Upper lobe of right lung (tissue), 1 donor: ENCODE measurements around the gene EYS. TPM values are rescaled to one million over a fixed set of nuclear protein-coding genes. Genes with fewer than 3 reads are reported as not detected.
"Not testable (repeated sequence)": the region's sequence is repeated elsewhere in the genome, so short reads cannot be mapped to it uniquely, and the experiment has no call there.

Experiments
- ATAC-seq: fragments of 200-7000 bp; cut with Tn5 transposase; one replicate; pipeline ENCODE4 v1.9.1; 2020; ENCODE audit warnings: mild to moderate bottlenecking, moderate library complexity
- DNase-seq: peaks from one replicate; pipeline ENCODE4 v3.0.0-alpha.2; 2020
- H3K27ac ChIP-seq: fragments of 200-600 bp; one replicate; pipeline ENCODE4 v1.8.0; 2022
- H3K27me3 ChIP-seq: fragments of 200-600 bp; one replicate; pipeline ENCODE4 v1.8.0; 2022; ENCODE audit warnings: mild to moderate bottlenecking
- H3K36me3 ChIP-seq: fragments of 200-600 bp; one replicate; pipeline ENCODE4 v1.8.0; 2022
- H3K4me1 ChIP-seq: fragments of 200-600 bp; one replicate; pipeline ENCODE4 v1.8.0; 2022
- H3K4me3 ChIP-seq: fragments of 200-600 bp; one replicate; pipeline ENCODE4 v1.8.0; 2022; ENCODE audit warnings: mild to moderate bottlenecking
- H3K9me3 ChIP-seq: fragments of 200-600 bp; one replicate; pipeline ENCODE4 v1.8.0; 2022
- intact Hi-C: fragments of 100-400 bp; cut with DNase I; formaldehyde crosslinking; loops from one replicate; pipeline ENCODE4 v1.11.0; 2022
- total RNA-seq: library from RNA; stranded (reverse); fragmentation: NEBNext Ultra II Directional; extraction: Animal tissue kit (Norgen Biotek cat#: 25700); gene quantifications from one replicate; pipeline ENCODE4 v1.2.1, GENCODE V29; 2021
- TF ChIP-seq, protein P1 (sequence below): fragments of 200-600 bp; IDR thresholded peaks from one replicate; pipeline ENCODE4 v1.8.0; 2022; ENCODE audit warnings: antibody characterized with exemption
- donor health status: DM: no; HTN: yes; CAD: no; lungs with severe emphysema.

The EYS gene
- total RNA-seq, 1 donor from 2014 or later, result not detected

DNA sequence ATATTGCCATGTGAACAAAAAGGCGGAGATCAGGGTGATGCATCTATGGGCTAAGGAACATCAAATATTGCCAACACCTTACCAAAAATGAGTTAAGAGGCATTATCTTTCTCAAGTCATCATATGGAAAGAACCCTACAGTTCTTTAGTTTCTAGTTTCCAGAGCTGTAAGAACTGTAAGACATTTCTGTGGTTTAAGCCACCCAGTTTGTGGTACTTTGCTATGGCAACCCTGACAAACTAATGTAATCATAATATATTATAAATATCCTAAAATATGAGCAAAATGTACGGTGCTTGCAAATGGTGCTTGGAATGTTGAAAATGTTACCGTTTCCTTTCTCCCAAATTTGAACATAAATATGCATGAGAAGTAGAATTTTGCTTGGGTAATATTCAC lies 1721.8 kb downstream of the EYS start:
- no peaks in the 10 kb centered on the region for H3K27me3 ChIP-seq
- H3K4me3 ChIP-seq, result no peak overlapping the region
- H3K4me1 ChIP-seq, result no peaks in the 10 kb centered on the region
- no peaks in the 10 kb centered on the region for H3K9me3 ChIP-seq
- intact Hi-C loops, result no loop called here
- TF ChIP-seq, protein P1, sequence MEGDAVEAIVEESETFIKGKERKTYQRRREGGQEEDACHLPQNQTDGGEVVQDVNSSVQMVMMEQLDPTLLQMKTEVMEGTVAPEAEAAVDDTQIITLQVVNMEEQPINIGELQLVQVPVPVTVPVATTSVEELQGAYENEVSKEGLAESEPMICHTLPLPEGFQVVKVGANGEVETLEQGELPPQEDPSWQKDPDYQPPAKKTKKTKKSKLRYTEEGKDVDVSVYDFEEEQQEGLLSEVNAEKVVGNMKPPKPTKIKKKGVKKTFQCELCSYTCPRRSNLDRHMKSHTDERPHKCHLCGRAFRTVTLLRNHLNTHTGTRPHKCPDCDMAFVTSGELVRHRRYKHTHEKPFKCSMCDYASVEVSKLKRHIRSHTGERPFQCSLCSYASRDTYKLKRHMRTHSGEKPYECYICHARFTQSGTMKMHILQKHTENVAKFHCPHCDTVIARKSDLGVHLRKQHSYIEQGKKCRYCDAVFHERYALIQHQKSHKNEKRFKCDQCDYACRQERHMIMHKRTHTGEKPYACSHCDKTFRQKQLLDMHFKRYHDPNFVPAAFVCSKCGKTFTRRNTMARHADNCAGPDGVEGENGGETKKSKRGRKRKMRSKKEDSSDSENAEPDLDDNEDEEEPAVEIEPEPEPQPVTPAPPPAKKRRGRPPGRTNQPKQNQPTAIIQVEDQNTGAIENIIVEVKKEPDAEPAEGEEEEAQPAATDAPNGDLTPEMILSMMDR, result no peak
- H3K27ac ChIP-seq, result no peak overlapping the region
- DNase-seq, result no peak
- ATAC-seq, result no peak
- no peaks in the 10 kb centered on the region for H3K36me3 ChIP-seq

- H3K4me1 ChIP-seq, result no peaks in the 10 kb centered on the region
- no peaks in the 10 kb centered on the region for H3K36me3 ChIP-seq
- intact Hi-C loops, result no loop called here
- TF ChIP-seq, protein P1, result no peak
- no peaks in the 10 kb centered on the region for H3K27me3 ChIP-seq
- no peak for DNase-seq
- no peak overlapping the region for H3K4me3 ChIP-seq
- peak; percentile 61 for ATAC-seq
- H3K27ac ChIP-seq, result no peak overlapping the region
- no peaks in the 10 kb centered on the region for H3K9me3 ChIP-seq
These were observed 1731.3 kb downstream of the EYS start for GRCh38 chr6:63975699-63976098.

GRCh38 chr6:63968650-63969049 lies 1738.4 kb downstream of the EYS start:
- Histone ChIP-seq H3K27ac (no peak overlapping the region), H3K27me3 (no peaks in the 10 kb centered on the region), H3K36me3 (no peaks in the 10 kb centered on the region), H3K9me3 (no peaks in the 10 kb centered on the region), H3K4me1 (no peaks in the 10 kb centered on the region), H3K4me3 (no peak overlapping the region)
- no peak for ATAC-seq
- intact Hi-C loops, result no loop called here
- TF ChIP-seq, protein P1, result no peak
- DNase-seq, result no peak

GRCh38 chr6:63964366-63964765 lies 1742.7 kb downstream of the EYS start:
- no peaks in the 10 kb centered on the region for H3K36me3 ChIP-seq
- DNase-seq (no peak), ATAC-seq (no peak)
- H3K9me3 ChIP-seq, result no peaks in the 10 kb centered on the region
- H3K27me3 ChIP-seq, result no peaks in the 10 kb centered on the region
- H3K27ac ChIP-seq, result no peak overlapping the region
- no peaks in the 10 kb centered on the region for H3K4me1 ChIP-seq
- TF ChIP-seq, protein P1, result no peak
- intact Hi-C loops, result no loop called here
- H3K4me3 ChIP-seq, result no peak overlapping the region

DNA sequence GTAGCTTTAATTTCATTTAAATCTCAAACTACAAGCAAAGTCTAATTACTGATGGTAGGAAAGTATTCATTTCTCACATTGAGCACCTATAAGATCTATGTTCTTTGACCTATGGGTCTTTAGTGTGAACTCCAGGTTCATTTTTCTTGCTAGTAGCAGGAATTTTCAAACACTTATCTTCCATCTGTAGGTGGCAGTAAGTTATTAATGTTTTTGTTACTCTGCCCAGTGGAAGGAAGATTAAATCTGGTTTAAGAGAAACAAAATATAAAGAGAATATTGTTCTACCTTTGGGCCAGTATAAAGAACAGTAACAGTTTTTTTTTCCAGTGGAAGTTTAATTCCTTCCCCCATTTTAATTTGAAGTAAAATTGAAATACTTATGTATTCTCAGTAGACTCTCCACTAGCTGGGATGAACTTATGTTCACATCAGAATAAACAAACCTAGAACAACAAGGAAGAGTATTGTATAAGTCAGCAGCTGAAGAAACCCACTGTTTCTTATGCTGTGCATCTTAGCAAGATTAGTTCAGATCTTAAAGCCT lies 1743.2 kb downstream of the EYS start:
- Histone ChIP-seq H3K9me3 (no peaks in the 10 kb centered on the region), H3K36me3 (no peaks in the 10 kb centered on the region), H3K27me3 (no peaks in the 10 kb centered on the region), H3K4me1 (no peaks in the 10 kb centered on the region), H3K4me3 (no peak overlapping the region), H3K27ac (no peak overlapping the region)
- intact Hi-C loops, result no loop called here
- DNase-seq (no peak), ATAC-seq (no peak)
- TF ChIP-seq, protein P1, result no peak

DNA sequence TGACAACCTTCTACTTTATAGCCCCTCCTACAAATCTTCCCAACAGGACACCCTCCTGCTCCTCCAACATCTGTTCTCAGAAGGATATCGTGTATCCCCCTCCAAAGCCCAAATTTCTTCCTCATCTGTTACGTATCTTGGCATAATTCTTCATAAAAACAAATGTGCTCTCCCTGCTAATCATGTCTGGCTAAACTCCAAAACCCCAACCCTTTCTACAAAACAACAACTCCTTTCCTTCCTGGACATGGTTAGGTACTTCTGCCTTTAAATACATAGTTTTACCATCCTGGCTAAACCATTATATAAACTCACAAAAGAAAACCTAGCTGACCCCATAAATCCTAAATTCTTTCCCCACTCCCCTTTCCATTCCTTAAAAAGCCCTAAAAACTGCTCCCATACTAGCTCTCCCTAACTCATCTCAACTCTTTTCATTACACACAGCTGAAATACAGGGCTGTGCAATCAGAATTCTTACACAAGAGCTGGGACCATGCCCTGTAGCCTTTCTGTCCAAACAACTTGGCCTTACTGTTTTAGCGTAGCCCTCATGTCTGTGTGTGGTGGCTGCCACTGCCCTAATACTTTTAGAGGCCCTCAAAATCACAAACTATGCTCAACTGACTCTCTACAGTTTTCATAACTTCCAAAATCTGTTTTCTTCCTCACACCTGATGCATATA lies 1753.5 kb downstream of the EYS start:
- H3K27ac ChIP-seq, H3K36me3 ChIP-seq, ATAC-seq, H3K4me1 ChIP-seq, H3K4me3 ChIP-seq, H3K9me3 ChIP-seq, DNase-seq, intact Hi-C loops, H3K27me3 ChIP-seq: not testable (repeated sequence)
